GM20431 (cell line): ENCODE data around the gene LTB.

Source experiments
- in situ Hi-C: fragments of 300-500 bp; cut with MseI, MboI; formaldehyde crosslinking; loops from one replicate; pipeline ENCODE4 v1.15.0; 2020; ENCODE audit warnings: low sequenced_read_pairs; ENCODE audit not compliant: unreplicated experiment

Gene LTB

GRCh38 chr6:31582230-31582643, at the start of gene LTB:
LTB (minus strand) TSS chr6:31582424; CDS start chr6:31582417, 7 bp downstream.
- in situ Hi-C loops, result no loop called here

- in situ Hi-C loops, result no loop called here
Measured at GRCh38 chr6:31631681-31632278, 49.6 kb upstream of the LTB start.

GRCh38 chr6:31631209-31631608, 49.0 kb upstream of the LTB start:
- in situ Hi-C loops, result no loop called here

- in situ Hi-C loops, result no loop called here
Measured at GRCh38 chr6:31630177-31630934, 48.1 kb upstream of the LTB start.

GRCh38 chr6:31629014-31629413, 46.8 kb upstream of the LTB start:
- in situ Hi-C loops, result no loop called here

GRCh38 chr6:31627690-31628287, 45.6 kb upstream of the LTB start:
- in situ Hi-C loops, result no loop called here

- in situ Hi-C loops, result no loop called here
Measured at GRCh38 chr6:31626952-31627351, 44.7 kb upstream of the LTB start.

- in situ Hi-C loops, result no loop called here
Measured at GRCh38 chr6:31624070-31624469, 41.8 kb upstream of the LTB start.

GRCh38 chr6:31622684-31623091, 40.5 kb upstream of the LTB start:
- in situ Hi-C loops, result no loop called here

- in situ Hi-C loops, result no loop called here
Measured at GRCh38 chr6:31621991-31622390, 39.8 kb upstream of the LTB start.

GRCh38 chr6:31621320-31621939, 39.2 kb upstream of the LTB start:
- in situ Hi-C loops, result no loop called here

- in situ Hi-C loops, result no loop called here
Measured at GRCh38 chr6:31620586-31621319, 38.5 kb upstream of the LTB start, which contains the start of gene PRRC2A. PRRC2A (plus strand) TSS chr6:31620715; CDS start chr6:31622790, 2,075 bp downstream.

GRCh38 chr6:31619805-31620585, 37.8 kb upstream of the LTB start:
- in situ Hi-C loops, result no loop called here

GRCh38 chr6:31617010-31617409, 34.8 kb upstream of the LTB start:
- in situ Hi-C loops, result no loop called here

GRCh38 chr6:31615748-31616147, 33.5 kb upstream of the LTB start:
- in situ Hi-C loops, result no loop called here

- in situ Hi-C loops, result no loop called here
Measured at GRCh38 chr6:31614684-31615578, 32.7 kb upstream of the LTB start, which contains the start of gene AIF1. AIF1 (plus strand) TSS chr6:31615234; CDS start chr6:31615330, 96 bp downstream.

GRCh38 chr6:31614075-31614619, 31.9 kb upstream of the LTB start:
- in situ Hi-C loops, result no loop called here

GRCh38 chr6:31610968-31611367, 28.7 kb upstream of the LTB start:
- in situ Hi-C loops, result no loop called here
